NCI-H226 (cell line): ENCODE results near the gene ZNF385A.
A peak's percentile ranks its signal among the peaks of the same experiment; 100 is the strongest.

ENCODE experiments used
- DNase-seq: peaks from one replicate; pipeline ENCODE4 v3.0.0-alpha.2; 2015

Gene ZNF385A

GRCh38 chr12:54384591-54385041 is at the start of gene ZNF385A:
TSS of gene ZNF385A (minus strand) at chr12:54384733. CDS start at chr12:54384514, 219 bp downstream.
- DNase-seq, result no peak

- DNase-seq, result no peak
These were observed 48.3 kb upstream of the ZNF385A start for GRCh38 chr12:54432815-54433164.

GRCh38 chr12:54431911-54432814 is 47.6 kb upstream of the ZNF385A start:
- peak; percentile 99 for DNase-seq

GRCh38 chr12:54430471-54431069 is 46.0 kb upstream of the ZNF385A start:
- DNase-seq, result no peak

- no peak for DNase-seq
These were observed 44.5 kb upstream of the ZNF385A start for GRCh38 chr12:54429014-54429471.

GRCh38 chr12:54428050-54429013 is 43.8 kb upstream of the ZNF385A start:
- peak; percentile 64 for DNase-seq

GRCh38 chr12:54427106-54427505 is 42.6 kb upstream of the ZNF385A start:
- no peak for DNase-seq

- no peak for DNase-seq
These were observed 42.2 kb upstream of the ZNF385A start for GRCh38 chr12:54426690-54427089.

GRCh38 chr12:54425702-54426101 is 41.2 kb upstream of the ZNF385A start:
- no peak for DNase-seq

- DNase-seq, result no peak
These were observed 39.7 kb upstream of the ZNF385A start for GRCh38 chr12:54424224-54424623.

- no peak for DNase-seq
These were observed 39.2 kb upstream of the ZNF385A start for GRCh38 chr12:54423816-54424150.

- DNase-seq, result no peak
These were observed 37.3 kb upstream of the ZNF385A start for GRCh38 chr12:54421879-54422250.

GRCh38 chr12:54421175-54421878 is 36.8 kb upstream of the ZNF385A start:
- peak; percentile 39 for DNase-seq

- no peak for DNase-seq
These were observed 36.2 kb upstream of the ZNF385A start for GRCh38 chr12:54420766-54421144.

GRCh38 chr12:54419088-54419887 is 34.8 kb upstream of the ZNF385A start, which contains the start of gene ITGA5:
TSS of gene ITGA5 (minus strand) at chr12:54419266. CDS start at chr12:54419198, 68 bp downstream.
- DNase-seq, result peak; percentile 78

- no peak for DNase-seq
These were observed 34.0 kb upstream of the ZNF385A start for GRCh38 chr12:54418441-54419087.

- no peak for DNase-seq
These were observed 33.3 kb upstream of the ZNF385A start for GRCh38 chr12:54417712-54418440.

- no peak for DNase-seq
These were observed 32.4 kb upstream of the ZNF385A start for GRCh38 chr12:54416687-54417603.
